Coronary artery (tissue), 2 donors: ENCODE data around the gene AP1G2.
"Not testable (repeated sequence)": the region's sequence is repeated elsewhere in the genome, so short reads cannot be mapped to it uniquely, and the experiment has no call there.

ENCODE experiments used
- DNase-seq: peaks from one replicate; pipeline ENCODE4 v3.0.0-alpha.2; 2017; ENCODE audit warnings: low spot score
- H3K27ac ChIP-seq, 2 donors: fragments of 200-600 bp; sonication (generic); one replicate each; pipeline ENCODE4 v1.5.1; 2016 to 2019
- H3K4me3 ChIP-seq: fragments of 200-600 bp; sonication (generic); 2 replicates; pipeline ENCODE4 v1.5.1; 2016; ENCODE audit warnings: mild to moderate bottlenecking, moderate library complexity
- CTCF ChIP-seq: fragments of 200-600 bp; sonication (generic); IDR thresholded peaks from one replicate; pipeline ENCODE4 v1.5.1; 2019; ENCODE audit warnings: antibody characterized with exemption

AP1G2 gene

GRCh38 chr14:23610815-23611289 lies 43.3 kb upstream of the AP1G2 start:
- no peak for DNase-seq
- TF ChIP-seq CTCF, result no peak
- H3K4me3 ChIP-seq, result no peak overlapping the region
- H3K27ac ChIP-seq, result no peak overlapping the region

- TF ChIP-seq CTCF, result no peak
- DNase-seq, result no peak
- H3K4me3 ChIP-seq, result no peak overlapping the region
- no peak overlapping the region for H3K27ac ChIP-seq
Observed at GRCh38 chr14:23610090-23610814, 42.7 kb upstream of the AP1G2 start.

- DNase-seq, H3K27ac ChIP-seq: not testable (repeated sequence)
Observed at GRCh38 chr14:23609411-23610089, 42.0 kb upstream of the AP1G2 start.

GRCh38 chr14:23609001-23609400 lies 41.4 kb upstream of the AP1G2 start:
- Histone ChIP-seq H3K27ac (no peak overlapping the region), H3K4me3 (no peak overlapping the region)
- DNase-seq, result no peak
- TF ChIP-seq CTCF, result no peak

More at GRCh38 chr14:23609411-23610089, 42.0 kb upstream of the AP1G2 start:
- H3K4me3 ChIP-seq, result not testable (repeated sequence)

GRCh38 chr14:23608454-23608853 lies 40.9 kb upstream of the AP1G2 start:
- TF ChIP-seq CTCF, result no peak
- no peak overlapping the region for H3K27ac ChIP-seq
- DNase-seq, result no peak

GRCh38 chr14:23605931-23606585 lies 38.5 kb upstream of the AP1G2 start:
- no peak for TF ChIP-seq CTCF
- Histone ChIP-seq H3K27ac (no peak overlapping the region), H3K4me3 (no peak overlapping the region)
- DNase-seq, result no peak

More at GRCh38 chr14:23608454-23608853, 40.9 kb upstream of the AP1G2 start:
- no peak overlapping the region for H3K4me3 ChIP-seq

- no peak overlapping the region for H3K27ac ChIP-seq
- no peak for DNase-seq
- no peak overlapping the region for H3K4me3 ChIP-seq
- no peak for TF ChIP-seq CTCF
Observed at GRCh38 chr14:23604675-23605170, 37.1 kb upstream of the AP1G2 start.
